Esophagus muscularis mucosa (tissue), 4 donors: ENCODE data around the gene FOXL2NB. TPM values are rescaled to one million over a fixed set of nuclear protein-coding genes. Genes with fewer than 3 reads are reported as not detected.

Experiments used
- DNase-seq: peaks from one replicate; pipeline ENCODE4 v3.0.0-alpha.2; 2017; ENCODE audit errors: extremely low spot score
- H3K27ac ChIP-seq, 4 donors: fragments of 200-600 bp; sonication (generic); replicated peaks in 1 of 4; 1 replicate in 3 of 4; 2 replicates in 1 of 4; pipeline ENCODE4 v1.5.1; 2016 to 2019; ENCODE audit warnings: mild to moderate bottlenecking in 1 of 4
- H3K27me3 ChIP-seq, 4 donors: fragments of 200-600 bp; sonication (generic); one replicate each; pipeline versions ENCODE4 v1.5.1 to v1.6.0; 2016 to 2019
- H3K36me3 ChIP-seq, 4 donors: fragments of 200-600 bp; sonication (generic); one replicate each; pipeline ENCODE4 v1.5.1; 2016 to 2019
- H3K4me1 ChIP-seq, 4 donors: fragments of 200-600 bp; sonication (generic); one replicate each; pipeline ENCODE4 v1.5.1; 2016 to 2019
- H3K4me3 ChIP-seq, 4 donors: fragments of 200-600 bp; sonication (generic); 1 replicate in 2 of 4; 2 replicates in 2 of 4; pipeline ENCODE4 v1.5.1; 2016 to 2019; ENCODE audit warnings: mild to moderate bottlenecking in 4 of 4, moderate library complexity in 1 of 4
- H3K9me3 ChIP-seq, 4 donors: fragments of 200-600 bp; sonication (generic); 1 replicate in 3 of 4; 2 replicates in 1 of 4; pipeline ENCODE4 v1.5.1; 2016 to 2019
- EP300 ChIP-seq: sonication (generic); formaldehyde crosslinking; IDR thresholded peaks from one replicate; pipeline ENCODE4 v1.6.1; 2017; ENCODE audit warnings: antibody characterized with exemption
- POLR2A ChIP-seq: fragments of 450-650 bp; IDR thresholded peaks from one replicate; pipeline ENCODE4 v1.6.1; 2017; ENCODE audit warnings: antibody characterized with exemption, moderate library complexity, mild to moderate bottlenecking, low read depth
- POLR2AphosphoS5 ChIP-seq, 2 donors: sonication (generic); formaldehyde crosslinking; IDR thresholded peaks; one replicate each; pipeline ENCODE4 v1.6.1; 2017; ENCODE audit warnings: antibody characterized with exemption in 2 of 2
- WGBS: methylation state at CpG from one replicate; pipeline ENCODE4 v1.1.5; 2018; 5-methylcytosine and 5-hydroxymethylcytosine counted together
- intact Hi-C: fragments of 100-400 bp; cut with DNase I; formaldehyde crosslinking; loops from one replicate; pipeline ENCODE4 v1.15.1; 2023
- total RNA-seq, 4 donors: library from RNA; depleted of rRNA; stranded (reverse); fragments of >200 nt; gene quantifications; one replicate each; pipeline versions ENCODE4 v1.1.0 to v1.2.1, GENCODE V29; 2016
- TF ChIP-seq, protein P1 (sequence below), 3 experiments: fragments of 200-600 bp in 2 of 3; fragments of 450-650 bp in 1 of 3; sonication (generic) in 2 of 3; IDR thresholded peaks; one replicate each; pipeline ENCODE4 v1.5.1; 2017 to 2019; ENCODE audit warnings: antibody characterized with exemption in 3 of 3, mild to moderate bottlenecking in 2 of 3, moderate library complexity in 1 of 3

The FOXL2NB gene
- total RNA-seq, 4 donors from 2014 or later: not detected

GRCh38 chr3:138901567-138901966 lies 45.5 kb upstream of the FOXL2NB start:
- DNase-seq: no peak
- WGBS: 59% methylated on average over 8 of the region's 8 CpGs
- Histone ChIP-seq H3K36me3 (no peaks in the 10 kb centered on the region), H3K27ac (no peak overlapping the region), H3K4me3 (no peak overlapping the region), H3K9me3 (no peaks in the 10 kb centered on the region), H3K4me1 (peaks cover 0 to 19% (median 11%) of the 10 kb centered on the region in 4 donors), H3K27me3 (no peaks in the 10 kb centered on the region)
- intact Hi-C loops: no loop called here
- TF ChIP-seq POLR2AphosphoS5 (IDR thresholded peaks at IDR 0.05) (no peak), POLR2A (no peak), EP300 (no peak)
- TF ChIP-seq, protein P1, sequence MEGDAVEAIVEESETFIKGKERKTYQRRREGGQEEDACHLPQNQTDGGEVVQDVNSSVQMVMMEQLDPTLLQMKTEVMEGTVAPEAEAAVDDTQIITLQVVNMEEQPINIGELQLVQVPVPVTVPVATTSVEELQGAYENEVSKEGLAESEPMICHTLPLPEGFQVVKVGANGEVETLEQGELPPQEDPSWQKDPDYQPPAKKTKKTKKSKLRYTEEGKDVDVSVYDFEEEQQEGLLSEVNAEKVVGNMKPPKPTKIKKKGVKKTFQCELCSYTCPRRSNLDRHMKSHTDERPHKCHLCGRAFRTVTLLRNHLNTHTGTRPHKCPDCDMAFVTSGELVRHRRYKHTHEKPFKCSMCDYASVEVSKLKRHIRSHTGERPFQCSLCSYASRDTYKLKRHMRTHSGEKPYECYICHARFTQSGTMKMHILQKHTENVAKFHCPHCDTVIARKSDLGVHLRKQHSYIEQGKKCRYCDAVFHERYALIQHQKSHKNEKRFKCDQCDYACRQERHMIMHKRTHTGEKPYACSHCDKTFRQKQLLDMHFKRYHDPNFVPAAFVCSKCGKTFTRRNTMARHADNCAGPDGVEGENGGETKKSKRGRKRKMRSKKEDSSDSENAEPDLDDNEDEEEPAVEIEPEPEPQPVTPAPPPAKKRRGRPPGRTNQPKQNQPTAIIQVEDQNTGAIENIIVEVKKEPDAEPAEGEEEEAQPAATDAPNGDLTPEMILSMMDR (IDR thresholded peaks at IDR 0.05): no peak

DNA sequence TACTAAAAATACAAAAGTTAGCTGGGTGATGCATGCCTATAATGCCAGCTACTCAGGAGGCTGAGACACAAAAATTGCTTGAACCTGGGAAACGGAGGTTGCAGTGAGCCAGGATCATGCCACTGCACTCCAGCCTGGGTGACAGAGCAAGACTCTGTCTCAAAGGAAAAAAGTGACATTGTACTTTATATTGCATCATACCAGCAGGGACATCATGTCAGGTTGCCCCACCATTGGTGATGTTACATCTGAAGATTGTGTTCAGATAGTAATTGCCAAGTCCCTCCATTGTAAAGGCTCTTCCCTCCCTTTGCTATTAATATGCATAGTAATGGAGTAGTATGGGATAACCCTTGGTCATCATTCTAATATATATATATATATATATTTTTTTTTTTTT lies 44.8 kb upstream of the FOXL2NB start:
- no peaks in the 10 kb centered on the region for H3K36me3 ChIP-seq
- TF ChIP-seq POLR2AphosphoS5 (IDR thresholded peaks at IDR 0.05) (no peak), POLR2A (no peak), EP300 (no peak)
- TF ChIP-seq, protein P1 (IDR thresholded peaks at IDR 0.05): no peak
- no peak for DNase-seq
- intact Hi-C loops: no loop called here
- no peak overlapping the region for H3K27ac ChIP-seq
- no peak overlapping the region for H3K4me3 ChIP-seq
- no peaks in the 10 kb centered on the region for H3K9me3 ChIP-seq
- WGBS: 64% methylated on average over 1 of the region's 1 CpG
- peaks cover 0 to 19% (median 11%) of the 10 kb centered on the region in 4 donors for H3K4me1 ChIP-seq
- no peaks in the 10 kb centered on the region for H3K27me3 ChIP-seq

DNA sequence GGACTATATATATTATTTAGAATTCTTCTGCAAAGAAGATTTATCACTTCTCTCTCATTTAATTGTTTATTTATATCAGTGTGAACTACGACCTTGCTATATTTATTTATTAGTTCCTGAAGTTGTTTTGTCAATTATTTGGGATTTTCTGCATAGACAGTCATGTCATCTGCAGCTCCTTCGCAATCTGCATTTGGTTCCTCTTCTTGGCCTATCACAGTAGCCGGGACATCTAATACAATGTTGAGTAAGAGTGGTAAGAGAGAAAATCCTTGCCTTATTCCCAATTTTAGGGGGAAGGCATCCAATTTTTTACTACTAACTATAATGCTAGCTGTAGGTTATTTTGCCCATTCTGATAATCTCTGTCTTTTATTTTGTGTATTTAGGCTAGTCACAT lies 39.5 kb upstream of the FOXL2NB start:
- Histone ChIP-seq H3K9me3 (no peaks in the 10 kb centered on the region), H3K36me3 (no peaks in the 10 kb centered on the region), H3K27ac (no peak overlapping the region), H3K4me3 (no peak overlapping the region), H3K4me1 (no peaks in the 10 kb centered on the region), H3K27me3 (no peaks in the 10 kb centered on the region)
- TF ChIP-seq POLR2AphosphoS5 (IDR thresholded peaks at IDR 0.05) (no peak), POLR2A (no peak), EP300 (no peak)
- TF ChIP-seq, protein P1 (IDR thresholded peaks at IDR 0.05): no peak
- intact Hi-C loops: no loop called here
- WGBS: 92% methylated on average over 3 of the region's 3 CpGs
- no peak for DNase-seq

DNA sequence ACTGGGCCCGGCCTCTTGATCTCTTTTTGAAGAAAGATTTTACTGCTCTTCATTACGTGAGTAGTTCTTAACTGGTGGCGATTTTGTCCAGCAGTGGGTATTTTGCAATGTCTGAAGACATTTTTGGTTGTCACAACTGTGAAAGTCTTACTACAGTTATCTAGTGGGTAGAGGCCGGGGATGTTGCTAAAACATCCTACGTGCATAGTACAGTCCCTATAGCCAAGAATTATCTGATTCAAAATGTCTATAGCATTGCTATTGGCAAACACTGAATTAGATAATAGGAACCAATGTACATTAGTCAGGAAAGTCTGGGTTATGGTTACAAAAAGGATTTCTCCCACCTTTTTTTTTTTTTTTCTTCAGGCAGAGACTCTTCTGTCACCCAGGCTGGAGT lies 38.2 kb upstream of the FOXL2NB start:
- Histone ChIP-seq H3K36me3 (no peaks in the 10 kb centered on the region), H3K9me3 (no peaks in the 10 kb centered on the region), H3K4me1 (no peaks in the 10 kb centered on the region), H3K27ac (no peak overlapping the region), H3K4me3 (no peak overlapping the region), H3K27me3 (no peaks in the 10 kb centered on the region)
- TF ChIP-seq, protein P1 (IDR thresholded peaks at IDR 0.05): no peak
- TF ChIP-seq POLR2AphosphoS5 (IDR thresholded peaks at IDR 0.05): no peak
- TF ChIP-seq POLR2A: no peak
- no peak for TF ChIP-seq EP300
- intact Hi-C loops: no loop called here
- 92% methylated on average over 5 of the region's 5 CpGs for WGBS
- no peak for DNase-seq

DNA sequence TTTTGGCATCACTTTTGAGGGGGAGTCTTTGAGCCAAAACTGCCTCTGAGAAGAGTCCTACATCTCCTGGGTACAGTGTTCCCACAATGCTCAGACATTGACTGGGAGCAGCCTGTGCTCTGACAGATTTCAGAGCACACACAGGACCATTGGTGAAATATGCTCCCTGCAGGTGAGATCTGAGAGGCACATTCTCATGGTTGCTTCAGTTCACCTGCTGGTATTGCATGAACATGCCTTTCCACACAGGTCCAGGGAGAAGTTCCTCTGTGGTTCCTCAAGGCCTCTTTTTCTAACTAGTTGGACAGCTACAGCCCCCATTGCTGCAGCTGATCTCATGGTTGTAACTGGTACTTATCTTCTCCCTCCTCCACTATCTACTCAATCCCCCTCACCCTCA lies 37.1 kb upstream of the FOXL2NB start:
- Histone ChIP-seq H3K27ac (no peak overlapping the region), H3K4me3 (no peak overlapping the region), H3K9me3 (no peaks in the 10 kb centered on the region), H3K36me3 (no peaks in the 10 kb centered on the region), H3K27me3 (no peaks in the 10 kb centered on the region), H3K4me1 (peaks cover 0 to 4% (median 3%) of the 10 kb centered on the region in 4 donors)
- intact Hi-C loops: loop anchor here (10.0 kb wide), 1 partner anchor 135 kb away; no protein-coding TSS in a partner anchor
- DNase-seq: no peak
- TF ChIP-seq POLR2A: no peak
- TF ChIP-seq EP300: no peak
